ENCODE data around the gene ZBTB39. TPM values are rescaled to one million over a fixed set of nuclear protein-coding genes. Genes with fewer than 3 reads are reported as not detected.

Gene ZBTB39
- total RNA-seq, 1 donor from 2014 or later = 4.7 TPM

GRCh38 chr12:57042695-57043094, 36.3 kb upstream of the ZBTB39 start:
- TF ChIP-seq CTCF (conservative IDR thresholded peaks at IDR 0.05; ENCODE audit: low read depth, low read length) = no peak
- DNase-seq (ENCODE audit: low read depth) = no peak
- H3K4me3 ChIP-seq (ENCODE audit: low read depth, low read length) = no peak overlapping the region

DNA sequence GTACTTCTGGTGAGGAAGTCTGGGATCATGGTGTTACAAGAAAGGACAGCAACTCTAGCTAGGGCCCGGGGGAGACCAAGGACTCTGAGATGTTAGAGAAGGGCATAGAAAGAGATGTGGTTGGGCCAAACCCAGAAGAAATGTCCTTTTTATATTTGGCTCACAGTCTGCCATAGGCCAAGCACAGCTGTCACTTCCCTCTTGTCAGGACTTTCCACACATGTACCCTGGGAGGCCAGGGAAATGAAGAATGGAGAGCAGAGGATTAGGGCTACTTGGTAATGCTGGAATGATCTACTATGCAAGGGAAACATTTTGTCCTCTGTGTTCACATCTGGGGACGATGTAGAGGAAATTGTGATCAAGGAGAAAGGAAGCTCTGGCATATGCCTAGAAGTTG, 34.4 kb upstream of the ZBTB39 start:
- DNase-seq (ENCODE audit: low read depth) = no peak
- TF ChIP-seq CTCF (conservative IDR thresholded peaks at IDR 0.05; ENCODE audit: low read depth, low read length) = no peak
- H3K4me3 ChIP-seq (ENCODE audit: low read depth, low read length) = no peak overlapping the region

DNA sequence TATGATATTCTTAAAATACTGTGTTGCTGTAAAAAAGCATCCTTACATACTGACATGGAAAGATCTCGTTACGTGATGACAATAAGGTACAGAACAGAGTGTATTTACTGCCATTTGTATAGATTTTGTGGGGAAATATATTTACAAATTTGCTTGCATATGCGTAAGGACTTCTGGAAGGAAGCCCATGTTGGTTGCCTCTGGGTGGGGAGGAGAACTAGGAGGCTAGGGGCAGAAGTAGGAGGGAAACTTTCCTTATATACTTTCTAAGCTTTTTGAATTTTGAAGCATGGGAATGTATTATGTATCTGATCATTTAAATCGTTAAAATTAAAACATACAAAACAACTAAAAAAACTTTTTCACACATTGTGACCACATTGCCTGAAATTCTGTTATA, 33.9 kb upstream of the ZBTB39 start:
- DNase-seq (ENCODE audit: low read depth) = no peak
- no peak overlapping the region for H3K4me3 ChIP-seq (ENCODE audit: low read depth, low read length)
- TF ChIP-seq CTCF (conservative IDR thresholded peaks at IDR 0.05; ENCODE audit: low read depth, low read length) = no peak

- no peak overlapping the region for H3K4me3 ChIP-seq (ENCODE audit: low read depth, low read length)
- DNase-seq (ENCODE audit: low read depth) = no peak
- no peak for TF ChIP-seq CTCF (conservative IDR thresholded peaks at IDR 0.05; ENCODE audit: low read depth, low read length)
Measured at GRCh38 chr12:57039016-57039798, 32.9 kb upstream of the ZBTB39 start.

DNA sequence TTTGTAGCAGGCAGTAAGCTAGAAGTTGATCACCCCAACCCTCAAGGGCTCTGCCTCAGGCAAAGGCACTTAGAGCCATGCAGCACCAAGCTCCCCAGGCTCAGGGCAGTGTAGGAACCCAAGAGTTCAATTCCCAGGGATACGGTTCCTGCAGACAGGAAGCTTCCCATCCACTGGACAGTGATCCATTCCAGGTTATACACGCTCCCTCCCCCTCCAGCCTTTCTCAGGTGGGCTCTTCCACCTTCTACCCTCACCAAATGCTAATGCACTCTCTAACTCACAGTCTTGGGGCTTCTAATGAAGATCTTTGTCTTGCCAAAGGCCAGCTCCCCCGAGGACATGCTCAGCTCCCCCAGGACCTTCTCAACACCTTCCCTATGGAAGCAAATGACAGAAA, 30.9 kb upstream of the ZBTB39 start:
- H3K4me3 ChIP-seq (ENCODE audit: low read depth, low read length) = no peak overlapping the region
- DNase-seq (ENCODE audit: low read depth) = no peak
- TF ChIP-seq CTCF (conservative IDR thresholded peaks at IDR 0.05; ENCODE audit: low read depth, low read length) = no peak

DNA sequence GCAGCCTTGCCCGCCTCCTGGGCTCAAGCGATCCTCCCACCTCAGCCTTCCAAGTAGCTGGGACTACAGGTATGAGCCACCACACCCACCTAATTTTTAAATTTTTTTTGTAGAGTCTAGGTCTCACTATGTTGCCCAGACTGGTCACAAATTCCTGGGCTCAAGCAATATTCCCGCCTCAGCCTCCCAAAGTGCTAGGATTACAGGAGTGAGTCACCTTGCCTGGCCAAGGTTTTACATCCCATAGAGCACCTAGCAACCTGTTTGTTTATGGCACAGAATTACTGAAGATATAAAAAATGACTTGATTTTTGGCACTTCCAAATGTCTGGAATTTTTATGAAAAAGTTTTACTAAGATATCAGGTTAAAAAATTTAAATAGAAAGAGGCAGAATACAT, 27.1 kb upstream of the ZBTB39 start:
- no peak for TF ChIP-seq CTCF (conservative IDR thresholded peaks at IDR 0.05; ENCODE audit: low read depth, low read length)
- no peak for DNase-seq (ENCODE audit: low read depth)
- no peak overlapping the region for H3K4me3 ChIP-seq (ENCODE audit: low read depth, low read length)

- no peak for DNase-seq (ENCODE audit: low read depth)
- no peak overlapping the region for H3K4me3 ChIP-seq (ENCODE audit: low read depth, low read length)
- no peak for TF ChIP-seq CTCF (conservative IDR thresholded peaks at IDR 0.05; ENCODE audit: low read depth, low read length)
Measured at GRCh38 chr12:57031789-57032188, 25.4 kb upstream of the ZBTB39 start.

All from epithelial cell of proximal tubule (primary cell).